GM23248 (cell line): ENCODE data around the gene EFNB3.

Experiments used
- EZH2 ChIP-seq: fragments of 200-600 bp; sonication (generic); IDR thresholded peaks from 2 replicates; pipeline ENCODE4 v1.6.1; 2018; ENCODE audit warnings: antibody characterized with exemption, mild to moderate bottlenecking; ENCODE audit not compliant: insufficient read depth, poor library complexity, severe bottlenecking
- EZH2phosphoT487 ChIP-seq: fragments of 200-600 bp; sonication (generic); IDR thresholded peaks from 2 replicates; pipeline ENCODE4 v1.6.1; 2018; ENCODE audit warnings: antibody characterized with exemption, moderate library complexity, mild to moderate bottlenecking, low read depth; ENCODE audit not compliant: insufficient read depth

DNA sequence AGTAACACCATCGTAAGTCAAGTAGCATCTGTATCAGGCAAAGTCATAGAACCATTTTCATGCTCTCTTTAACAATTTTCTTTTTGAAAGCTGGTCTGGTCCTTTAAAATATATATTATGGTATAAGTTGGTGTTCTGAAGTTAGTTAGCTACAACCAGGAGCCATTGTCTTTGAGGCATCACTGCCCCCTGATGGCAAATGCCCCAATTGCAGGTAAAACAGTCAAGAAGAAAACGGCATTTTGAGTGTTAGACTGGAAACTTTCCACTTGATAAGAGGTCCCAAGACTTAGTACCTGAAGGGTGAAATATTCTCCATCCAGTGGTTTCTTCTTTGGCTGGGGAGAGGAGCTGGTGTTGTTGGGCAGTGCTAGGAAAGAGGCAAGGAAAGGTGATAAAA, 31.8 kb upstream of the EFNB3 start:
- TF ChIP-seq EZH2: no peak
- no peak for TF ChIP-seq EZH2phosphoT487
